GM18517 (cell line): ENCODE results near the gene TBL3.

Source experiments
- ATAC-seq: cut with Tn5 transposase; IDR thresholded peaks from one replicate; pipeline ENCODE4 v1.9.1; 2021; ENCODE audit warnings: mild to moderate bottlenecking, moderate library complexity; ENCODE audit not compliant: unreplicated experiment

The TBL3 gene

GRCh38 chr16:1963806-1964505 lies 7.9 kb upstream of the TBL3 start:
- ATAC-seq = peak; percentile 1

- ATAC-seq = peak; percentile 83
Measured at GRCh38 chr16:1964506-1965395, 7.1 kb upstream of the TBL3 start, which contains the start of gene RPS2. TSS of gene RPS2 (minus strand) at chr16:1964826. CDS start at chr16:1964625, 201 bp downstream.

GRCh38 chr16:1965396-1966001 lies 6.4 kb upstream of the TBL3 start:
- ATAC-seq = no peak

- ATAC-seq = no peak
Measured at GRCh38 chr16:1966460-1966859, 5.4 kb upstream of the TBL3 start, which contains the start of gene RNF151. TSS of gene RNF151 (plus strand) at chr16:1966856. CDS start at chr16:1966882, 26 bp downstream.

GRCh38 chr16:1968146-1968953 lies 3.5 kb upstream of the TBL3 start:
- no peak for ATAC-seq

- no peak for ATAC-seq
Measured at GRCh38 chr16:1972490-1972877, 631 bp downstream of the TBL3 start.

- no peak for ATAC-seq
Measured at GRCh38 chr16:1973461-1974156, 1.8 kb downstream of the TBL3 start.

- ATAC-seq = no peak
Measured at GRCh38 chr16:1974157-1975070, 2.6 kb downstream of the TBL3 start.

GRCh38 chr16:1975432-1976215 lies 3.8 kb downstream of the TBL3 start:
- ATAC-seq = no peak

GRCh38 chr16:1976216-1976520 lies 4.3 kb downstream of the TBL3 start:
- ATAC-seq = no peak

GRCh38 chr16:1976951-1977874 lies 5.4 kb downstream of the TBL3 start:
- no peak for ATAC-seq

- no peak for ATAC-seq
Measured at GRCh38 chr16:1977875-1978268, 6.0 kb downstream of the TBL3 start.

- no peak for ATAC-seq
Measured at GRCh38 chr16:1978476-1979120, 6.7 kb downstream of the TBL3 start.

- no peak for ATAC-seq
Measured at GRCh38 chr16:1979271-1980029, 7.6 kb downstream of the TBL3 start.

GRCh38 chr16:1980030-1980769 lies 8.3 kb downstream of the TBL3 start:
- ATAC-seq = no peak

GRCh38 chr16:1980770-1981087 lies 8.9 kb downstream of the TBL3 start:
- no peak for ATAC-seq
